ENCODE measurements around the gene EXOC2.

- no peak for TF ChIP-seq CTCF (IDR thresholded peaks at IDR 0.05)
- no peak for TF ChIP-seq POLR2A (IDR thresholded peaks at IDR 0.05)
Observed at GRCh38 chr6:435441-436307, 257.3 kb downstream of the EXOC2 start.

Measured in thyroid gland (tissue), 4 donors.